Lower leg skin (tissue), 3 donors: ENCODE measurements around the gene FAM53A.

Experiments used
- CTCF ChIP-seq, 3 donors: fragments of 450-650 bp; IDR thresholded peaks; one replicate each; pipeline ENCODE4 v1.5.1; 2016; ENCODE audit warnings: antibody characterized with exemption in 3 of 3, mild to moderate bottlenecking in 3 of 3, moderate library complexity in 2 of 3
- POLR2A ChIP-seq, 2 donors: fragments of 450-650 bp; IDR thresholded peaks; one replicate each; pipeline ENCODE4 v1.6.1; 2016 to 2017; ENCODE audit warnings: antibody characterized with exemption in 2 of 2, mild to moderate bottlenecking in 1 of 2, moderate library complexity in 1 of 2

GRCh38 chr4:1683736-1684505, at the start of gene FAM53A:
- TF ChIP-seq POLR2A (IDR thresholded peaks at IDR 0.05) (no peak), CTCF (IDR thresholded peaks at IDR 0.05) (no peak)
